Stomach (tissue), 19 donors: ENCODE results near the gene CRYGD. TPM values are rescaled to one million over a fixed set of nuclear protein-coding genes. Genes with fewer than 3 reads are reported as not detected.
"Not testable (repeated sequence)": the region's sequence is repeated elsewhere in the genome, so short reads cannot be mapped to it uniquely, and the experiment has no call there.

Experiments
- DNase-seq, 2 donors: peaks; one replicate each; pipeline versions ENCODE4 v3.0.0 to v3.0.0-alpha.2; 2013 to 2019
- H3K27ac ChIP-seq, 5 donors: fragments of 200-600 bp in 4 of 5; sonication (generic) in 4 of 5; one replicate each; pipeline ENCODE4 v1.5.1; 2013 to 2019; ENCODE audit warnings: mild to moderate bottlenecking in 1 of 5, moderate library complexity in 1 of 5
- H3K27me3 ChIP-seq, 3 donors: fragments of 200-600 bp; sonication (generic); one replicate each; pipeline ENCODE4 v1.5.1; 2017 to 2019; ENCODE audit warnings: mixed run types in 1 of 3
- H3K36me3 ChIP-seq, 4 donors: fragments of 200-600 bp; sonication (generic); 1 replicate in 3 of 4; 2 replicates in 1 of 4; pipeline ENCODE4 v1.5.1; 2016 to 2019
- H3K4me1 ChIP-seq, 4 donors: fragments of 200-600 bp; sonication (generic); one replicate each; pipeline ENCODE4 v1.5.1; 2016 to 2019
- H3K4me3 ChIP-seq, 4 donors: fragments of 200-600 bp; sonication (generic) in 3 of 4; one replicate each; pipeline ENCODE4 v1.5.1; 2016 to 2019; ENCODE audit warnings: mild to moderate bottlenecking in 1 of 4
- H3K9me3 ChIP-seq, 4 donors: fragments of 200-600 bp; sonication (generic); one replicate each; pipeline ENCODE4 v1.5.1; 2016 to 2019
- EP300 ChIP-seq: sonication (generic); formaldehyde crosslinking; IDR thresholded peaks from one replicate; pipeline ENCODE4 v1.6.1; 2017; ENCODE audit warnings: antibody characterized with exemption
- POLR2A ChIP-seq, 4 donors: fragments of 450-650 bp; IDR thresholded peaks; one replicate each; pipeline ENCODE4 v1.6.1; 2016; ENCODE audit warnings: antibody characterized with exemption in 4 of 4, control low read depth in 2 of 4, mild to moderate bottlenecking in 1 of 4, moderate library complexity in 1 of 4
- POLR2AphosphoS5 ChIP-seq, 3 donors: sonication (generic); formaldehyde crosslinking; IDR thresholded peaks; one replicate each; pipeline ENCODE4 v1.6.1; 2016; ENCODE audit warnings: antibody characterized with exemption in 3 of 3
- WGBS, 5 donors: extraction: QIAGEN DNeasy Blood & Tissue Kit in 3 of 5; methylation state at CpG; one replicate each; pipeline versions ENCODE4 v1.1.5 to v1.1.7; 2013 to 2018; 5-methylcytosine and 5-hydroxymethylcytosine counted together
- intact Hi-C: fragments of 100-400 bp; cut with DNase I; formaldehyde crosslinking; loops from one replicate; pipeline ENCODE4 v1.15.1; 2023; ENCODE audit warnings: low total_unique reads
- long read RNA-seq, 10 donors: transcript quantifications; one replicate each; lab custom pipeline, GENCODE V29; 2026
- polyA plus RNA-seq, 3 donors: library from polyadenylated mRNA; stranded (reverse); fragments of 200-250 nt; gene quantifications; one replicate each; pipeline ENCODE4 v1.2.3, GENCODE V29; 2013
- total RNA-seq, 5 donors: library from RNA; depleted of rRNA; stranded (reverse); fragments of >200 nt; gene quantifications; one replicate each; pipeline versions ENCODE4 v1.1.0 to v1.2.3, GENCODE V29; 2014 to 2016
- TF ChIP-seq, protein P1 (sequence below), 7 experiments: fragments of 450-650 bp in 4 of 7; fragments of 200-600 bp in 3 of 7; sonication (generic) in 3 of 7; IDR thresholded peaks; one replicate each; pipeline ENCODE4 v1.5.1; 2016 to 2019; ENCODE audit warnings: antibody characterized with exemption in 7 of 7, control low read depth in 2 of 7, mild to moderate bottlenecking in 1 of 7
- donor health status: healthy with polysubstance abuse.
- donor health status: Bipolar disorder and iron deficiency.
- donor health status: healthy.

CRYGD gene
- total RNA-seq, result not detected
- polyA plus RNA-seq, result not detected
- long read RNA-seq, donor 1, result 0 reads
- long read RNA-seq, donor 2, result 0 reads
- long read RNA-seq, donor 3, result 0 reads
- long read RNA-seq, donor 4, result 0 reads
- long read RNA-seq, donor 5, result 0 reads
- long read RNA-seq, donor 6, result 0 reads
- long read RNA-seq, donor 7, result 0 reads
- long read RNA-seq, donor 8, result 0 reads
- long read RNA-seq, donor 9, result 0 reads
- long read RNA-seq, donor 10, partial matches to known transcripts, result 0 of 1 reads
- long read RNA-seq, donor 10, other reads (novel, unspliced or antisense), result 0 of 1 reads

- intact Hi-C loops, H3K36me3 ChIP-seq, H3K27ac ChIP-seq, H3K9me3 ChIP-seq, H3K4me1 ChIP-seq: not testable (repeated sequence)
- WGBS, 5 donors, result 5 to 13% (median 12%) methylated on average over 16 to 46 of the region's 46 CpGs
- peak in 1 of 2 donors; percentile 43 for DNase-seq
- peak within 1 kb of the TSS; percentile 15 to 33 (median 22) for H3K4me3 ChIP-seq
- H3K27me3 ChIP-seq, result peaks cover 0 to 15% (median 12%) of the 10 kb centered on the region in 3 donors
Observed at GRCh38 chr2:208124013-208124715, at the start of gene CRYGD. Gene CRYGD, minus strand, starts transcription at chr2:208124524. Its CDS starts 51 bp downstream, at chr2:208124473.

DNA sequence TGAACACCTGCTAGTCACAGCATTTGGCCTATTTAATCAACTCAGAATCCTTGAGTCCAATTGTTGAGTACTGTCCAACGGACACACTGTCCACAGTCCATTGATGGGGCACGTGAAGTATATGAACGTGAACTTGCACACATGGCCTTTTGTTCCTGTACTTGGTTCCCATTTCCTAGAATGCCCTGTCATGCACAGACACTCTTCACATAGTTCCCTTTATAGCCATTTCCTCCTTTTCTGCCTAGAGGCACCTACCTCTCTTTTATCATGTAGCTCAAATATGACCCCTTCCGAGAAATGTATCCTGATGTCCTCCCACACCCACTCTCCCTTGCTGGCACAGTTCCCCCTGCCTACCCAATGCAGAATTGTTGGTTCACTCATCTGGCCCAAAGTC, 47.8 kb upstream of the CRYGD start:
- intact Hi-C loops, result no loop called here
- H3K27ac ChIP-seq, result peak overlapping the region in 1 of 5 donors; percentile 37

DNA sequence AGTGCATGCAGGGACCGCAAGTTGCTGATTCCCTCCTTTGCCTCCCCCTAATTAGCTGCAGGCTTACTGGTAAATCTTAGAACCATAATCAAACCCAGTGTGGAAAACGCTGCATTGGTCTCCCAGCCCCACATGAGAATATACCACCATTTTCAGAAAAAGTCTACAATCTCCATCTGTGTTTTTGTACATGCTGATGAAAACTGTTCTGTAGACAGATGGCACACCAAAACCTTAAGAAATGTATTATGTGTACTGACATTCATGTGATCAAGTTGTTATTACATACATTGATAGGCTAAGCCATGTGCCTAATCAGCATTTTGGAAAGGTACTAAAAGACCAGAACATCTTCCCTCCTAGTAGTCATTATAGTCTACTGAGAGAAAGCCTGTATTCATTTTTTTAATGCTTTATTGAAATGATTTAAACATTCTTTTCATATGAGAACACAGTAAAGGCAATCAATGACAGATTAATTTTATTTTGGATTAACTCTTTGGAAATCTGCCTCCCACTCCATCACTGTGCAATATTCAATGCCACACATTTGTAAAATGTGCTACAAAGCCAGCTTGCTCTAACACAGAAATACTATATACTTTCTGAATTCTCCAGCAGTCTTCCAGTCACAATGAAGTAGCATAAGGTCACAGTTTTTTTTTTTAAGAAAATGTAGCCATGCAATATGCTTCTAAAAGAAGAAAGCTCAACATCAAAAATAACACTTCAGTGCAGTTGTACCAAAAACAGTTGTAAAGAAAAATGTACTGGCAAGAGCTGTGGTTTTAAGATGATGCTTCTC, 40.8 kb upstream of the CRYGD start:
- no peaks in the 10 kb centered on the region for H3K4me1 ChIP-seq
- TF ChIP-seq POLR2A (IDR thresholded peaks at IDR 0.05) (no peak), EP300 (no peak)
- TF ChIP-seq, protein P1, sequence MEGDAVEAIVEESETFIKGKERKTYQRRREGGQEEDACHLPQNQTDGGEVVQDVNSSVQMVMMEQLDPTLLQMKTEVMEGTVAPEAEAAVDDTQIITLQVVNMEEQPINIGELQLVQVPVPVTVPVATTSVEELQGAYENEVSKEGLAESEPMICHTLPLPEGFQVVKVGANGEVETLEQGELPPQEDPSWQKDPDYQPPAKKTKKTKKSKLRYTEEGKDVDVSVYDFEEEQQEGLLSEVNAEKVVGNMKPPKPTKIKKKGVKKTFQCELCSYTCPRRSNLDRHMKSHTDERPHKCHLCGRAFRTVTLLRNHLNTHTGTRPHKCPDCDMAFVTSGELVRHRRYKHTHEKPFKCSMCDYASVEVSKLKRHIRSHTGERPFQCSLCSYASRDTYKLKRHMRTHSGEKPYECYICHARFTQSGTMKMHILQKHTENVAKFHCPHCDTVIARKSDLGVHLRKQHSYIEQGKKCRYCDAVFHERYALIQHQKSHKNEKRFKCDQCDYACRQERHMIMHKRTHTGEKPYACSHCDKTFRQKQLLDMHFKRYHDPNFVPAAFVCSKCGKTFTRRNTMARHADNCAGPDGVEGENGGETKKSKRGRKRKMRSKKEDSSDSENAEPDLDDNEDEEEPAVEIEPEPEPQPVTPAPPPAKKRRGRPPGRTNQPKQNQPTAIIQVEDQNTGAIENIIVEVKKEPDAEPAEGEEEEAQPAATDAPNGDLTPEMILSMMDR (IDR thresholded peaks at IDR 0.05), result no peak
- no peak overlapping the region for H3K27ac ChIP-seq
- no peak for DNase-seq
- no peaks in the 10 kb centered on the region for H3K9me3 ChIP-seq
- intact Hi-C loops, result no loop called here
- H3K27me3 ChIP-seq, result peaks cover 0 to 10% (median 4%) of the 10 kb centered on the region in 3 donors
- WGBS, 5 donors, result 82 to 93% (median 84%) methylated on average over 2 of the region's 2 CpGs
- no peaks in the 10 kb centered on the region for H3K36me3 ChIP-seq
- H3K4me3 ChIP-seq, result no peak overlapping the region

More for the DNA sequence above, 47.8 kb upstream of the CRYGD start:
- TF ChIP-seq POLR2AphosphoS5 (IDR thresholded peaks at IDR 0.05) (peak in 1 of 3 donors; percentile 3), POLR2A (IDR thresholded peaks at IDR 0.05) (no peak)
- no peak for DNase-seq
- Histone ChIP-seq H3K27me3 (peaks cover 0 to 4% (median 0%) of the 10 kb centered on the region in 3 donors), H3K4me3 (no peak overlapping the region), H3K36me3 (no peaks in the 10 kb centered on the region), H3K9me3 (no peaks in the 10 kb centered on the region), H3K4me1 (peaks cover 0 to 9% (median 7%) of the 10 kb centered on the region in 4 donors)
- WGBS, 5 donors, result 40 to 82% (median 66%) methylated on average over 4 of the region's 4 CpGs

DNA sequence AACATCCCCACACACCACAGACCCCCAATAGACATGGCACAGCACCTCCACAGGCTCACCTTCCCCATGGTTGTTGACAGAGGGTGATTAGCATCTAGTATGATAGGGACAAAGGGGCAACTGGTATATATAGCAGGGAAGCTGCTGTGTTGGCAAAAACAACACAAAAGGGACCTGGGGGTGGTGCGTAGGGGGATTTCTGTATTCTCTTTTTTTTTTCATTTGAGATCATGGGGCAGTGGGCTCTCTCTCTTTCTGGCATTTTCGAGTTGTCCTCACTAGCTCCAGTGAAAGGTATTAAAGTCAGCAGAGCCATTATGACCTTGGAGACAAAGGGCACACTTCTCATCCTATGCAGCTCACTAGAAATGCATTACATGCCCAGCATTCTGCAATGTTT, 39.2 kb upstream of the CRYGD start, which contains the start of gene CRYGA:
Gene CRYGA, minus strand, starts transcription at position 101 of the 400 bp plus-strand sequence. Its CDS starts 33 bp downstream, at position 68.
- H3K4me1 ChIP-seq, result no peaks in the 10 kb centered on the region
- intact Hi-C loops, result no loop called here
- TF ChIP-seq, protein P1 (IDR thresholded peaks at IDR 0.05), result no peak
- TF ChIP-seq EP300 (no peak), POLR2AphosphoS5 (IDR thresholded peaks at IDR 0.05) (no peak), POLR2A (IDR thresholded peaks at IDR 0.05) (no peak)
- no peak for DNase-seq
- peaks cover 0 to 8% (median 4%) of the 10 kb centered on the region in 3 donors for H3K27me3 ChIP-seq
- H3K27ac ChIP-seq, result no peak within 1 kb of the TSS
- no peak within 1 kb of the TSS for H3K4me3 ChIP-seq
- no peaks in the 10 kb centered on the region for H3K36me3 ChIP-seq
- 50 to 77% (median 60%) methylated on average over 2 of the region's 2 CpGs for WGBS, 5 donors
- no peaks in the 10 kb centered on the region for H3K9me3 ChIP-seq

GRCh38 chr2:208156439-208156838, 32.1 kb upstream of the CRYGD start:
- Histone ChIP-seq H3K4me3 (no peak overlapping the region), H3K4me1 (no peaks in the 10 kb centered on the region), H3K27ac (no peak overlapping the region), H3K9me3 (peaks cover 0 to 5% (median 2%) of the 10 kb centered on the region in 4 donors), H3K27me3 (no peaks in the 10 kb centered on the region), H3K36me3 (no peaks in the 10 kb centered on the region)
- DNase-seq, result no peak
- intact Hi-C loops, result no loop called here
- no peak for TF ChIP-seq POLR2A (IDR thresholded peaks at IDR 0.05)
- WGBS, 5 donors, result 70 to 79% (median 73%) methylated on average over 2 of the region's 2 CpGs
